Ectodermal cell (in vitro differentiated cells): ENCODE data around the gene TMEM62.
"Not testable (repeated sequence)": the region's sequence is repeated elsewhere in the genome, so short reads cannot be mapped to it uniquely, and the experiment has no call there.

Experiments
- H3K27ac ChIP-seq: 2 replicates; pipeline ENCODE4 v1.7.0; 2013; ENCODE audit warnings: mild to moderate bottlenecking, low read depth, low read length; ENCODE audit not compliant: insufficient read depth, poor library complexity, severe bottlenecking
- H3K27me3 ChIP-seq: 2 replicates; pipeline ENCODE4 v1.7.0; 2013; ENCODE audit warnings: mild to moderate bottlenecking, low read length; ENCODE audit not compliant: insufficient read depth, control insufficient read depth, poor library complexity, severe bottlenecking
- H3K36me3 ChIP-seq: one replicate; pipeline ENCODE4 v1.7.0; 2013; ENCODE audit warnings: low read length; ENCODE audit not compliant: control insufficient read depth, insufficient read depth
- H3K4me1 ChIP-seq: one replicate; pipeline ENCODE4 v1.7.0; 2013; ENCODE audit warnings: low read length; ENCODE audit not compliant: control insufficient read depth, insufficient read depth
- H3K4me3 ChIP-seq: 2 replicates; pipeline ENCODE4 v1.7.0; 2013; ENCODE audit warnings: low read depth, low read length, control low read depth; ENCODE audit not compliant: insufficient read depth
- H3K9me3 ChIP-seq: 2 replicates; pipeline ENCODE4 v1.7.0; 2013; ENCODE audit warnings: mild to moderate bottlenecking, low read length, moderate library complexity; ENCODE audit not compliant: control insufficient read depth
- WGBS, 2 experiments: methylation state at CpG; one replicate each; pipeline ENCODE4 v1.1.7; 2013; ENCODE audit warnings: missing lambda C conversion rate in 2 of 2; 5-methylcytosine and 5-hydroxymethylcytosine counted together

TMEM62 gene

DNA sequence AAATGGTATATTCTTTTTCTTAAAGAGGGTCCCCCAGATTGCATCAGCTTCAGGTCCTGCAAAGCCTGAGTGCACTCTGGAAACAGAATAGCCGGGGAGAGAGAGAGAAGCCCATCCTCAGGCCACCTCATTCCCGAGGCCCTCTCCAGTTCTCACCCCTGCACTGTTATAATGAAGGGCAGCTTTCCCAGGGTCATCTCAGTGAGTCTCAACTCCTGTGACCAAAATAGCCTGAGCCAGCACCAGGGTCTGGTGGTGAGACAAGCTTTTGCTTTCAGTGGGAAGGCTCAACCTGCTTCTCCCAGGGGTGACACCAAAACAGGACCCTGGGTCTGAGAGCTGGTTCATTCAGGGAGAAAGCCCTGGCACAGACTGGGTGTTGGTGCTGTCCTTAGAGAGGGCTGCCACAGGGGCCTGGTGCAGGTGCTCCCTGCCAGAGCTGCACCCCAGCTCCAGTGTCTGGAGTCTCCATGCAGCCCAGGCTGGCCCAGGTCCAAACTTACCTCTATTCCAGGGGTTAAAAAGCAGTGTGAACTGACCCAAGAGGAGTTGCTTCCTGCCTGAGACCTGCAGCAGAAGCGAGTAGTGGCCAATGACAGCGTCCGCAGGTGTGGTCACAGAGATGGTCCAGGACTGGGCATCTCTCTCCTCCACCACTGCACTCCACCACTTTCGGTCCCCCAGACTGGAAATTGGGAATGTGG is 81.4 kb downstream of the TMEM62 start:
- Histone ChIP-seq H3K27me3 (no peaks in the 10 kb centered on the region), H3K4me3 (no peak overlapping the region), H3K27ac (no peak overlapping the region), H3K36me3 (no peaks in the 10 kb centered on the region), H3K9me3 (no peaks in the 10 kb centered on the region), H3K4me1 (no peaks in the 10 kb centered on the region)
- WGBS, 2 experiments: 91 to 93% methylated on average over 6 of the region's 6 CpGs

DNA sequence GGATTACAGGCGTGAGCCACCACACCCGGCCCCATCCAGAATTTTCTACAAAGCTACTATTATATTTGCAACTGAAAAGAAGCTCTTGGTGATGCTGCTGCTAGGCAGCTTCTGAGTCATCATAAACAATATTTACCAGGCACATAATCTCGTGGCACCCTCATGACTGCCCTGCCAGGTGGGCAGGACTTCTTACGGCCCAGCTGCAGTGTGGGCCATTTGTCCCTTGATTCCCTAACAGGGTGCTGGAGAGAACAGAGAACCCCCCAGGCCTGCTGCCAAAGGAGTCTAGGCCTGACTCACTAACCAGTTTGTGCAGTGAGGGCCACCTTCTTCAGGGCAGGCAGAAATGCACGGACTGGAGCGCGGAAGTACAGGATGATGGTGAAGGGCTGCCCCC is 82.6 kb downstream of the TMEM62 start:
- 93% methylated on average over 7 of the region's 7 CpGs for whole genome bisulfite sequencing, 2 experiments
- no peaks in the 10 kb centered on the region for H3K27me3 ChIP-seq
- H3K9me3 ChIP-seq: no peaks in the 10 kb centered on the region
- H3K4me1 ChIP-seq: no peaks in the 10 kb centered on the region
- H3K27ac ChIP-seq: no peak overlapping the region
- no peaks in the 10 kb centered on the region for H3K36me3 ChIP-seq
- no peak overlapping the region for H3K4me3 ChIP-seq

DNA sequence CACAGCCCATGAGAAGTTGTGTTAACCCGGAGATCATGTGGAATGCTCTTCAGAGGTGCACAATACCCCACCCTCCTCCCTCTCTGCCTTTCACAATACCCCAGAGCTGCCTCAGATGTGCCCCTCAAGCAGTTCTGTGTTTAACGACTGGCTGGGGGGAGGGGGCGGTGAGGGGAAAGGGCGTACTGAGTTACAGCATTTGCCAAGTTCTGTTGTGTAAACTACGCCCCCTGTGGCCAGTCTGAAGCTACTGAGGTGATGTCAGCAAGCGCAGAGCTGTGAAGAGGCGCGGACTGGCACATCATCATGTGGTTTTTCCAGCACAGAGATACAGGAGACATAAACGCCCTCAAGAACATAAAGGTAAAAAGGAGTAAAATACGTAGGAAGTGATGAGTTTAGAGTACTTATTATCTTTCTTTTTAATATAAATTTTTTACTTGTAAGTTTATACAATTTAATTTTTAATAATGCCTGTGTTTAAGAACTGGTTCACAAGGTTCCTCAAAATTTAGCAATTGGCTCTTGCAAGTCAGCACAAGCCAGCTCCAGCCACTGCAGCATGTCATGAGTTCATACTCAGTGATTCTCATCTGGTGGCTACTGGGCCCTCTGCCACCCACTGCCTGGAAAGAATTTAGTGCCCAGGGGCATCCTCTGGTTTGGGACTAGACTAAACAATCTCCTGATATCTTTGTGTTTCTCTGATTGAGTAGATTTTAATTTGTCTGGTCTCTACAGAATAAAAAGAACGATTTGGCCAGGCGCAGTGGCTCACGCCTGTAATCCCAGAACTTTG is 85.7 kb downstream of the TMEM62 start:
- H3K36me3 ChIP-seq: no peaks in the 10 kb centered on the region
- 56% methylated on average over 12 of the region's 13 CpGs for WGBS, 2 experiments

DNA sequence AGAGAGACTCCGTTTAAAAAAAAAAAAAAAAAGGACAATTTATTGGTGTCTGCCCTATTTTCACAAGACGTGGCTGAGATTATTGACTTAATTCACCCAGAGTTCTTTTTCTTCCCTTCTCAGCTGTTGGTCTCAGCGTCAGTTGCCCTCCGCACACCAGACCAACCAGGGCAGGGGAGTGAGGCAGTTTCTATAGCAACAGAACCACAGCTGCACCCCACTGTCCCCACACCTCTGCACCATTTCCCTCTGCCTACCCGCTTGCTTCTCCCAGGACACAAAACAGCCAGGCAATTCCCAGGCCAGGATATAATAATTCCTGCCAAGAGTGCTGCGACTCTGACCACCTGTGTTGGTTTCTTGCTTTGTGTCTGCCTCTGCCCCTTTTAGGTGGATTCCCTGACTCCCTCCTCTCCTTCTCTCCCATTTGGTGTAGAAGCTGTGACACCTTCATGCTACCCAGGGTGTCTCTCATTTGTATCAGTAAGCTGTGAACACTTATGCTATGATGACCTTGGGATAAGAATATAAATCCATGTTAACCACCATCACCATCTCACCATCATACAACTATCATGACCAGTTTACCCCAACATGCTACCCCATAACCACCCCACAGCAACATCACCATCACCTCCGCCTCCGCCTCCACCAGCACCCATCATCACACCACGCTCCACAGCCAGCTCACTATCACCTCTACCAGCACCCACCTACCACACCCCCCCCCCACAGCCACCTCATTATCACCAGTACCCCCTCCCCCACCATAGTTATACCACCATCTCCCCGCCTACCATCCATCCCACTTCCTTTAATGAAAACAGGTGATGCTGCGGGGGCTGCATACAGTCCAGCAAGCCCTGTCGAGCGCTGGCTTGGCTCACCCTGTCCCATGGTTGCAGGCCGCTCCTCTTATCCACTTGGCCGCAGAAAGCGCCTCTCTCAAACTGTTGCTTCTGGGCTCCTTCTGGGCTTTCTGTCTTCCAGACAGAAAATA is 86.8 kb downstream of the TMEM62 start:
- H3K27me3 ChIP-seq: no peaks in the 10 kb centered on the region
- 92 to 93% methylated on average over 16 of the region's 16 CpGs for WGBS, 2 experiments
- H3K4me1 ChIP-seq: no peaks in the 10 kb centered on the region
- no peak overlapping the region for H3K27ac ChIP-seq
- H3K4me3 ChIP-seq: no peak overlapping the region
- no peaks in the 10 kb centered on the region for H3K36me3 ChIP-seq
- H3K9me3 ChIP-seq: no peaks in the 10 kb centered on the region

More for the DNA sequence above, 85.7 kb downstream of the TMEM62 start:
- no peaks in the 10 kb centered on the region for H3K4me1 ChIP-seq
- no peak overlapping the region for H3K4me3 ChIP-seq
- H3K9me3 ChIP-seq: no peaks in the 10 kb centered on the region
- H3K27ac ChIP-seq: no peak overlapping the region
- no peaks in the 10 kb centered on the region for H3K27me3 ChIP-seq

DNA sequence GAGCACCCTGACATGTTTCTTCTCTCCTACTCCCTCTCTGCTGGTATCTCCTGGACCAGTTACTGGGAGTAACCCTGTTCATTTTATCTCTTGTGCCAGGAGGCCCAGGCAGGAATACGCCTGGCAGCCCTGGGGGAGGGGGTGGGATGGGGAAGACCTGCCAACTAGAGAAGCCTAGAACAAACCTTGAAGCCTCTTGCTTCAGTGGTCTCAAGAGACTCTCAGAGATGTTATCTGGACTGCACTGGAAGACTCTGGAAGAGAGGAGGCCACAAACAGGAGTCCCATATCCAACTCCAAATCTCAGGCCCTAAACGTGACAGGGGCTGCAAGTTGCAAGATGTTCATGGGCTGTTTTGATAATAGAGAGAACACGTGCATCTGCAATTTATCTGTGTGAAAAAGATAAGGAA is 87.6 kb downstream of the TMEM62 start, which contains the start of gene EPB42:
Gene EPB42 (minus strand): TSS at position 28 of the 413 bp plus-strand sequence. CDS start 193 bp downstream, outside the sequence.
- Histone ChIP-seq H3K27me3 (no peaks in the 10 kb centered on the region), H3K9me3 (no peaks in the 10 kb centered on the region), H3K4me1 (no peaks in the 10 kb centered on the region), H3K27ac (no peak within 1 kb of the TSS), H3K4me3 (no peak within 1 kb of the TSS), H3K36me3 (no peaks in the 10 kb centered on the region)
- WGBS, 2 experiments: 93 to 95% methylated on average over 3 of the region's 3 CpGs

DNA sequence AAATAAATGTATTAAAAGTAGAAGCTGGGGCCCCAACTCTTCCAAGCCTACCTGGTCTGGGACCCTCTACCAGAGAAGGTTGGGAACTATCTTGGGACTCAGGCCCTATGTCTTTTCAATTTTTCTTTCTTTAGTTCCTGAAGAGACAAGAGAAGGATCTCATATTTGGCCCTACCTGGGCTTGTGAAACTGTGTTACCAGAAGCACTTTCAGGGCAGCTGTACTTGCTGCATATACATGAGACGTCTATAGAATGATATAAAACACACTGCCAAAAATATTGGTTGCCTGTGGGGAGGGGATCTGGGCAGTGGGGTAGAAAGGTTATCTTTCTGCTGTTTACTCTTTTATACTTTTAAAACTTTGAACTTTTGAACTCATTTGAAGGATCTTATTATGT is 88.0 kb downstream of the TMEM62 start:
- no peak overlapping the region for H3K4me3 ChIP-seq
- H3K4me1 ChIP-seq: no peaks in the 10 kb centered on the region
- WGBS, 2 experiments: 71 to 100% methylated on average over 1 of the region's 1 CpG
- no peak overlapping the region for H3K27ac ChIP-seq
- H3K9me3 ChIP-seq: no peaks in the 10 kb centered on the region
- no peaks in the 10 kb centered on the region for H3K27me3 ChIP-seq
- H3K36me3 ChIP-seq: no peaks in the 10 kb centered on the region

DNA sequence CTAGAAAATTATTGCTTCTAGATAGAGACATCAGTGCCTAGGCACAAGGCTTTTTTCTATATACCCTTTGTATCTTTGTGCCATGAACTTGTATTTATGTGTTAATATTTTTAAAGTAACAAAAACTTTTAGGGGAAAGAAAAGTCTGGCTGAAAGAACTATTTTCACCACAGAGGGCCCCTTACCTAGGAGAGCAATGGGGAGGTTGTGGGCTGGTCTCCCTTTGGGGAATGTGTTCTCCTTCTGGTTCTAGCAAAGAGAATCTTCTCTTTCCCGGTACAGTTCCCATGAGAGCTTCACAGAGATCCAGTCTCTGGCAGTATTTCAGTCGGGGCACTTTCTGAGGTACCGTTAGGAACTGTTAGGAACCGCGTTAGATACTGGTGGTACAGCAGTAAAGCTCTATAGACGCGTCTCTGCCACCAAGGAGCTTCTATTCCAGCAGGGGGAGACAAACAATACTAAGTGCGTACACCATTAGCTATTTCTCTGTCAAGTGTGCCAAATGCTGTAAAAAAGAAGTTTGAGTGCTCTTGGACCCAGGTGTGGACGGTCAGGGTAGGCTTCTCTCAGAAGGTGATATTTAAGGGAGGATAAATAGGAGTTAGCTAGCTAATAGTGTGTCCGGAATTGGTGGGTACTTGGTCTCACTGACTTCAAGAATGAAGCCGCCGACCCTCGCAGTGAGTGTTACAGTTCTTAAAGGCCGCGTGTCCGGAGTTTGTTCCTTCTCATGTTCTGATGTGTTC is 92.0 kb downstream of the TMEM62 start:
- H3K36me3 ChIP-seq: no peaks in the 10 kb centered on the region
- H3K9me3 ChIP-seq: no peaks in the 10 kb centered on the region
- no peaks in the 10 kb centered on the region for H3K27me3 ChIP-seq
- H3K4me1 ChIP-seq: no peaks in the 10 kb centered on the region
- H3K27ac ChIP-seq: no peak overlapping the region
- WGBS, 2 experiments: 52 to 55% methylated on average over 16 of the region's 16 CpGs
- no peak overlapping the region for H3K4me3 ChIP-seq

DNA sequence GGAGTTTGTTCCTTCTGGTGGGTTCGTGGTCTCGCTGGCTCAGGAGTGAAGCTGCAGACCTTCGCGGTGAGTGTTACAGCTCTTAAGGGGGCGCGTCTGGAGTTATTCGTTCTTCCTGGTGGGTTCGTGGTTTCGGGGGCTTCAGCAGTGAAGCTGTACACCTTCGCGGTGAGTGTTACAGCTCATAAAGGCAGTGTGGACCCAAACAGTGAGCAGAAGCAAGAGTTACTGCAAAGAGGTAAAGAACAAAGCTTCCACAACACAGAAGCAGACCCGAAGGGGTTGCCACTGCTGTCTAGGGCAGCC is 92.5 kb downstream of the TMEM62 start:
- WGBS, 2 experiments: 94 to 97% methylated on average over 12 of the region's 12 CpGs
- H3K4me3 ChIP-seq, H3K9me3 ChIP-seq, H3K4me1 ChIP-seq, H3K36me3 ChIP-seq, H3K27me3 ChIP-seq, H3K27ac ChIP-seq: not testable (repeated sequence)

DNA sequence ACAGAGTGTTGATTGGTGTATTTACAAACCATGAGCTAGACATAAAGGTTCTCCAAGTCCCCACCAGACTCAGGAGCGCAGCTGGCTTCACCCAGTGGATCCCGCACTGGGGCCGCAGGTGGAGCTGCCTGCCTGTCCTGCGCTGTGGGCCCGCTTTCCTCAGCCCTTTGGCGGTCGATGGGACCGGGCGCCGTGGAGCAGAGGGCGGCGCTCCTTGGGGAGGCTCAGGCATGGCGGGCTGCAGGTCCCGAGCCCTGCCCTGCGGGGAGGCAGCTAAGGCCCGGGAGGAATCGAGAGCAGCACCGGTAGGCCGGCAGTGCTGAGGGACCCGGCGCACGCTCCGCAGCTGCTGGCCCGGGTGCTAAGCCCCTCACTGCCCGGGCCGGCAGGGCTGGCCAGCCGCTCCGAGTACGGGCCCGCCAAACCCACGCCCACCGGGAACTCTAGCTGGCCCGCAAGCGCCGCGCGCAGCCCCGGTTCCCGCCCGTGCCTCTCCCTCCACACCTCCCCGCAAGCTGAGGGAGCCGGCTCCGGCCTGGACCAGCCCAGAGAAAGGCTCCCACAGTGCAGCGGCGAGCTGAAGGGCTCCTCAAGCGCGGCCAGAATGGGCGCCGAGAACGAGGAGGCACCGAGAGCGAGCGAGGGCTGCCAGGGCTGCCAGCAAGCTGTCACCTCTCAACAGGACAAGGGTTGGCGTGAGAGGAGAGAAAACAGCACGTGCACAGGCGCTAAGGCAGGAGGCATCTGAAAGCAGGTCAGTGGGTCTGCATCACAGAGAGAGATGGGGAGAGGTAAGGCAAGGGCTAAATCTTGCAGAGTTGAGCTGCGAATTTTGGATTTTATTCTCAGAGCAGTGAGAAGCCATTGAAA is 93.3 kb downstream of the TMEM62 start:
- Histone ChIP-seq H3K4me3 (no peak overlapping the region), H3K36me3 (no peaks in the 10 kb centered on the region), H3K4me1 (no peaks in the 10 kb centered on the region), H3K9me3 (no peaks in the 10 kb centered on the region), H3K27ac (no peak overlapping the region), H3K27me3 (no peaks in the 10 kb centered on the region)
- 95 to 96% methylated on average over 57 of the region's 57 CpGs for WGBS, 2 experiments
